Measurements from ENCODE around the gene RCAN1.

DNA sequence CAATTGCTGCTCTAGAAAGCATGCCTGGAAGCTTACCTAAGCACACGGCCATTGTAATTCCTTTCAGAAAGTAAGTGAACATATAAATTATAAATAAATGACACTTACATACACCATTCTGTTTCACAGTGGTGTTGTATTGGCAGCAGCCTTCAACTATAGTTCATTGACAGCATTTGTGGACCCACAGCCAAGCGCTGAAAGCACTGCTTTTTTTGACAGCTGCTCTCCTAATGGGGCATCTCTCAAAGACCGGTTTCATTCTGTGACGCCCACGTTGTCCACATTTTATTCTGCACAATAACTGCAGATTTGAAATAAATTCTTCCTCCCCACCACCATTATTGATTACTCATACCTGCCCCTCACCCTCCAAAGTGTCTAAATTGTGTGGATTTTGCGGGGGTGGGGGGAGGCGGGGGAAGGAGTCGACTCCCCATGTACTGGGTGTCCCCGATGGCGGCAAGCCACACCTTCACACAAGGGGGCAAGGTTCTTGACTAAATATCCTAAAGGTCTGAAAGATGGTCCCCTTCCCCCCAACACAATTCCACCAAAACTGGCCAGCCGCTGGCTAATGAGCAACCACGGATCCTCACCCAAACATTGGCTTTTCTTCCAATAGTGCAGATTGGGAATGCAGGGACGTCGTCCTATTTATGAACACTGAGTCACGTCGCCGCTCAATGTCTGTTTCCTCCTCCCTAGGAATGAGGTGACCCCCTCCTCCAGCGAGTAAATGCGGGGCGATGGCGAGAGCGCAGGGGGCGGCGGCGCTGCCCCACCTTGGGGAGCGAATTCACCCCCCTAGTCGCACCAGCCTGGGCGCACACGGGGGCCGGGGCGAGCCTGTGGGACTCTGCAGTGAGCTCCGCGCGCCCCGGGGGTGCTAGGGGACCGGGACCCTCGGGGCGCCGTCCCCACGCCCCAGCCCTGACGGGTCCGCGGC is 960 bp downstream of the RCAN1 start:
- TF ChIP-seq POLR2A (IDR thresholded peaks at IDR 0.05; ENCODE audit: low read depth, low read length), result no peak
- TF ChIP-seq TAF1 (IDR thresholded peaks at IDR 0.05; ENCODE audit: low read depth, low read length), result no peak
- no peak for TF ChIP-seq POLR2AphosphoS5 (IDR thresholded peaks at IDR 0.05; ENCODE audit: low read depth, low read length)
- TF ChIP-seq PAX5 (IDR thresholded peaks at IDR 0.05; ENCODE audit: insufficient read depth, low read length, severe bottlenecking), result no peak

Measured in GM12891 (cell line).